AG04450 (cell line): ENCODE data around the gene UBXN7. TPM values are rescaled to one million over a fixed set of nuclear protein-coding genes. Genes with fewer than 3 reads are reported as not detected.

ENCODE experiments used
- CTCF ChIA-PET: fragments of 300-600, 350-600 bp; formaldehyde crosslinking; extraction: SDS; loops from one replicate; lab custom pipeline; 2022; ENCODE audit warnings: antibody characterized with exemption, inconsistent platforms; lab: Charles Lee
- POLR2A ChIA-PET: fragments of 350-600 bp; formaldehyde crosslinking; extraction: SDS; loops from one replicate; lab custom pipeline; 2021; ENCODE audit warnings: antibody characterized with exemption, inconsistent platforms; lab: Yijun Ruan, JAX
- DNase-seq: peaks from one replicate; pipeline ENCODE4 v3.0.0-alpha.2; 2011; ENCODE audit warnings: low read depth, low spot score
- H3K27ac ChIP-seq: one replicate; pipeline ENCODE4 v1.5.1; 2012; ENCODE audit warnings: low read depth, low read length, control low read depth
- H3K27me3 ChIP-seq: one replicate; pipeline ENCODE4 v1.6.0; 2012; ENCODE audit warnings: low read length; ENCODE audit not compliant: control insufficient read depth, insufficient read depth
- H3K4me3 ChIP-seq: 2 replicates; pipeline ENCODE4 v1.5.1; 2011; ENCODE audit warnings: mild to moderate bottlenecking, low read depth, low read length, control low read depth
- H3K9me3 ChIP-seq: 2 replicates; pipeline ENCODE4 v1.5.1; 2012; ENCODE audit warnings: low read length; ENCODE audit not compliant: control insufficient read depth, insufficient read depth
- polyA plus RNA-seq: library from polyadenylated mRNA; depleted of rRNA; stranded (reverse); fragments of >200 nt; gene quantifications from 2 replicates; pipeline ENCODE4 v1.2.3, GENCODE V29; 2011
- TF ChIP-seq, protein P1 (sequence below): IDR thresholded peaks from 2 replicates; pipeline ENCODE4 v1.5.1; 2011; ENCODE audit warnings: low read depth, low read length, control low read depth, inconsistent platforms

The UBXN7 gene
- polyA plus RNA-seq, 1 experiment: 28.6 TPM

DNA sequence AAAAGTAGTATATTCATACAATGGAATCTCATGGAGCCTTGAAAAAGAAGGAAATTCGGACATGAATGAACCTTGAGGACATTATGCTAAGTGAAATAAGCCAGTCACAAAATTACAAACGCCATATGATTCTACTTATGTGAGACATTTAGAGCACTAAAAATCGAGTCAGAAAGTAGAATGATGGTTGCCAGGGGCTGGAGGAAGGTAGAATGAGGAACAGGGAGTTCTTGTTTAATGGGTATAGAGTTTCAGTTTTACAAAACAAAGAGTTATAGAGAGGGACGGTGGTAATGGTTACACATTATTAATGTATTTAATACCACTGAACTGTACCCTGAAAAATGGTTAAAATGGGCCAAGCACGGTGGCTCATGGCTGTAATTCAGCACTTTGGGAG is 19.5 kb downstream of the UBXN7 start:
- Histone ChIP-seq H3K27ac (no peak overlapping the region), H3K27me3 (no peaks in the 10 kb centered on the region), H3K4me3 (no peak overlapping the region), H3K9me3 (no peaks in the 10 kb centered on the region)
- ChIA-PET CTCF (no interaction called here), POLR2A (interaction anchor here (0.6 kb wide), 1 partner anchor 350 kb away, joined by 4 read pairs; no protein-coding TSS in a partner anchor)
- TF ChIP-seq, protein P1, sequence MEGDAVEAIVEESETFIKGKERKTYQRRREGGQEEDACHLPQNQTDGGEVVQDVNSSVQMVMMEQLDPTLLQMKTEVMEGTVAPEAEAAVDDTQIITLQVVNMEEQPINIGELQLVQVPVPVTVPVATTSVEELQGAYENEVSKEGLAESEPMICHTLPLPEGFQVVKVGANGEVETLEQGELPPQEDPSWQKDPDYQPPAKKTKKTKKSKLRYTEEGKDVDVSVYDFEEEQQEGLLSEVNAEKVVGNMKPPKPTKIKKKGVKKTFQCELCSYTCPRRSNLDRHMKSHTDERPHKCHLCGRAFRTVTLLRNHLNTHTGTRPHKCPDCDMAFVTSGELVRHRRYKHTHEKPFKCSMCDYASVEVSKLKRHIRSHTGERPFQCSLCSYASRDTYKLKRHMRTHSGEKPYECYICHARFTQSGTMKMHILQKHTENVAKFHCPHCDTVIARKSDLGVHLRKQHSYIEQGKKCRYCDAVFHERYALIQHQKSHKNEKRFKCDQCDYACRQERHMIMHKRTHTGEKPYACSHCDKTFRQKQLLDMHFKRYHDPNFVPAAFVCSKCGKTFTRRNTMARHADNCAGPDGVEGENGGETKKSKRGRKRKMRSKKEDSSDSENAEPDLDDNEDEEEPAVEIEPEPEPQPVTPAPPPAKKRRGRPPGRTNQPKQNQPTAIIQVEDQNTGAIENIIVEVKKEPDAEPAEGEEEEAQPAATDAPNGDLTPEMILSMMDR: no peak
- DNase-seq: no peak

DNA sequence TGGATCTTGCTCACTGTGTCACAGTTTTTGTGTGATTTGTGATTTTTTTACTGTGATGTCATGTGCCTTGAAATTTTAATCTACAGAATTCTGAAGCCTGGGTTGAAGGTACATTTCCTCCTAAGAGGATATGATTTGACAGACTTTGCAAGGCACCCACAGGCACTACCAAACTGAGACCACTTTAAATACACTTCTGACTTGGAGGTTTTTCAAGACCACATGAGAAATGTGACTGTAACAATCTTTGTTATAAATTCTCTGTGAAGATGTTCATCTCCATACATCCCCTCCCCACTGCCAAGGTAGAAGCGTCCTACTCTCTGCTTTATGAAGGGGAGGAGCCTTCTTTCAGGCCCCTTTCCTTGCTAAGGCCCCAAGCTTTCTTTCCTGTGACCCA is 22.8 kb downstream of the UBXN7 start:
- Histone ChIP-seq H3K27me3 (no peaks in the 10 kb centered on the region), H3K27ac (no peak overlapping the region), H3K9me3 (no peaks in the 10 kb centered on the region), H3K4me3 (no peak overlapping the region)
- ChIA-PET CTCF (interaction anchor here (1.0 kb wide), 1 partner anchor 27 kb away, joined by 3 read pairs; no protein-coding TSS in a partner anchor), POLR2A (interaction anchor here (0.5 kb wide), 1 partner anchor 8 kb away, joined by 3 read pairs; no protein-coding TSS in a partner anchor)
- TF ChIP-seq, protein P1: no peak
- DNase-seq: no peak

DNA sequence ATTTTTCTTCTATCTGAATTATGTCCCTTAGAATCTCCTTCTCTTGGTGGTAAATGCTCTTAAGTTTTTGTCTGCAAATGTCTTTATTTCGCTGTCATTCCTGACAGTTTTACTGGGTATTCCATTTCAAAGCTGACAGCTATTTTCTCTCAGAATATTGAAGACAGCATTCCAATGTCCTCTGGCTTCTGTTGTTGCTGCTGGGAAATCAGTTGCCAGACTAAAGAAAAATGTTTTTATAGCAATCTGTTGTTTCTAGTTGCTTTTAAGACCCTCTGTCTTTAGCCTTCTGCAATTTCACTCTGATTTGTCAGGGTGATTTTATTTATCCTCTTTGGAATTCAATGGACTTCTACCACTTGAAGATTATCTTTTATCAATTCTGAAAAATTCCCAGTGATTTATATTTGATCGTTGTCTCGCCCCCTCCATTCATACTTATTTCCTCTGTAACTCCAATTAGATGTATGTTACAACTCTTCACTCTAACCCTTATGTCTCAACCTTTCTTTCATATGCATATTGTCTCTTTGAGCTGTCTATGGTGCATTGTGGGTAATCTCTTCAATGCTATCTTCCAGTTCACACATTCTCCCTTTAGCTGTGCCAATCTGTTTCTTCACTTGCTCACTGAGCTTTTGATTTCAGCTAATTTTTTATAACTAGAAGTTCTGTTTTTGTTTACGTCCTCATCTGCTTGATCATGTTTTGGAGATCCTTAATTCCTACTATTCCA is 23.5 kb downstream of the UBXN7 start:
- H3K9me3 ChIP-seq: no peaks in the 10 kb centered on the region
- DNase-seq: no peak
- POLR2A ChIA-PET: interaction anchor here (0.5 kb wide), 1 partner anchor 9 kb away, joined by 3 read pairs; no protein-coding TSS in a partner anchor
- H3K27ac ChIP-seq: no peak overlapping the region
- CTCF ChIA-PET: interaction anchor here (1.0 to 1.2 kb wide), 2 partner anchors 28 to 155 kb away, joined by 3 to 10 read pairs; no protein-coding TSS in a partner anchor
- no peaks in the 10 kb centered on the region for H3K27me3 ChIP-seq
- TF ChIP-seq, protein P1: no peak
- H3K4me3 ChIP-seq: no peak overlapping the region

DNA sequence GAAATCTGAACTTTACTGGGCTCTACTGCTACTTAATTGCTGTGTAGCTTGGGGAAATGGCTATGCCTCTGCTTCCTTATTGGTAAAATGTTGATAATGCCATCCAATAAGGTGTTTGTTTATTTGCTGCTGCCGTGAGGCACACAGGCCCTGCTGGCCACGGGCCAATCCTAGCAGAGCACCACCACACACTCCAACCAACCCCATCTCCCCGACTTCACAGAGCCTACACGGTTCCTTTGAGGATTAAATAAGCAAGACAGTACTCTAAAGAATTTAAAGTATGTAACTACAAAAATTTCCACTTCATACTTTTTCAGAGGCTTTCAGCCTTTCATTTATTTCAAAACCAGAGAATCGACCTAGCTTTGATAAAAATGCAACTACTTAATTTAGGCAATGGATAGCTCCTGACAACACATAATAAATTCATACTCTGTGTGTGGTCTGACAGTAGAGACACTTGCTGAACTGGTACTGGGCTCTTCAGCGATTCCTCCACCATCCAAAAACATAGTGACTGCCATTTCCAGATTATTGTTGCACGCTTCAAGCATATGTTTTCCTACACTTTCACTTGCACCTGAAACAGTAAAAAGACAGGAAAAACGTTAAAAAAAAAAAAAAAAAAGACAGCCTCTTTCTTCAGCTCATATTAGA is 25.3 kb downstream of the UBXN7 start:
- TF ChIP-seq, protein P1: no peak
- peak; percentile 63 for DNase-seq
- no peaks in the 10 kb centered on the region for H3K9me3 ChIP-seq
- H3K27me3 ChIP-seq: no peaks in the 10 kb centered on the region
- H3K4me3 ChIP-seq: no peak overlapping the region
- peak overlapping the region; percentile 62 for H3K27ac ChIP-seq
- POLR2A ChIA-PET: interaction anchor here (0.9 to 1.3 kb wide), 2 partner anchors 25 to 89 kb away, joined by 3 to 6 read pairs; partner anchors contain the start of genes DYNLT2B and UBXN7
- CTCF ChIA-PET: interaction anchor here (1.0 kb wide), 1 partner anchor 571 kb away, joined by 3 read pairs; no protein-coding TSS in a partner anchor

DNA sequence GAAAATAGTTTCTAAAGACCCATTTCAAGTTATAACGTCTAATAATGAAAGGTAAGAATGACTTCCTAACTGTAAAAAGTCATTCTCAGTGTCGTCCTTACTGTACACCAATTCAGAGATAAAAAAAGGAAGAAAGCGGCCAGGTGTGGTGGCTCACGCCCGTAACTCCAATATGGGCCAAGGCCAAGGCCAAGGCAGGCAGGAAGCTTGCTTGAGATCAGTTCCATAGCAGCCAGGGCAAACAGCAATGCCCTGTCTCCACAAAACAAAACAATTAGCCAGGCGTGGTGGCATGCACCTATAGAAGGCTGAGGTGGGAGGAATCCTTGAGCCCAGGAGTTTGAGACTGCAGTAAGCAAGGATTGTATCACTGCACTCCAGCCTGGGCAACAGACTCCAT is 31.9 kb downstream of the UBXN7 start:
- POLR2A ChIA-PET: interaction anchor here (0.6 kb wide), 1 partner anchor 124 kb away, joined by 3 read pairs; no protein-coding TSS in a partner anchor
- no peak for DNase-seq
- Histone ChIP-seq H3K9me3 (no peaks in the 10 kb centered on the region), H3K4me3 (no peak overlapping the region), H3K27me3 (no peaks in the 10 kb centered on the region), H3K27ac (no peak overlapping the region)
- TF ChIP-seq, protein P1: no peak
- CTCF ChIA-PET: no interaction called here
